GM23338 (cell line): ENCODE data around the gene PTPRC. TPM values are rescaled to one million over a fixed set of nuclear protein-coding genes. Genes with fewer than 3 reads are reported as not detected.

Source experiments
- ATAC-seq: fragments of 200-7000 bp; cut with Tn5 transposase; 3 replicates; pipeline ENCODE4 v1.9.1; 2020
- DNase-seq: peaks from one replicate; pipeline ENCODE4 v3.0.0-alpha.2; 2015; ENCODE audit warnings: low spot score
- H2AFZ ChIP-seq: fragments of 200-600 bp; sonication (generic); 2 replicates; pipeline ENCODE4 v1.8.0; 2016; ENCODE audit warnings: antibody characterized with exemption, mild to moderate bottlenecking, moderate library complexity
- H3F3A ChIP-seq: fragments of 200-600 bp; sonication (generic); replicated peaks from 2 replicates; pipeline ENCODE4 v1.8.0; 2017; ENCODE audit warnings: antibody characterized with exemption, mixed run types, low read depth
- H3K27ac ChIP-seq: fragments of 200-600 bp; sonication (generic); 2 replicates; pipeline ENCODE4 v1.6.1; 2016; ENCODE audit warnings: low read depth
- H3K27me3 ChIP-seq: fragments of 200-600 bp; sonication (generic); 2 replicates; pipeline ENCODE4 v1.8.0; 2016; ENCODE audit warnings: mild to moderate bottlenecking, mixed run types, moderate library complexity; ENCODE audit not compliant: insufficient read depth
- H3K36me3 ChIP-seq: fragments of 200-600 bp; sonication (generic); 2 replicates; pipeline ENCODE4 v1.8.0; 2016; ENCODE audit warnings: mild to moderate bottlenecking; ENCODE audit not compliant: insufficient read depth
- H3K4me1 ChIP-seq: fragments of 200-600 bp; sonication (generic); 2 replicates; pipeline ENCODE4 v1.8.0; 2016; ENCODE audit warnings: mild to moderate bottlenecking, moderate library complexity; ENCODE audit not compliant: insufficient read depth
- H3K4me2 ChIP-seq: fragments of 200-600 bp; sonication (generic); 2 replicates; pipeline ENCODE4 v1.7.1; 2017; ENCODE audit warnings: mixed run types
- H3K4me3 ChIP-seq: fragments of 200-600 bp; sonication (generic); 2 replicates; pipeline ENCODE4 v1.6.1; 2016; ENCODE audit warnings: mixed run types
- H3K79me2 ChIP-seq: fragments of 200-600 bp; sonication (generic); replicated peaks from 2 replicates; pipeline ENCODE4 v1.8.0; 2017; ENCODE audit warnings: mild to moderate bottlenecking; ENCODE audit not compliant: insufficient read depth
- H3K9me2 ChIP-seq: fragments of 200-600 bp; sonication (generic); 2 replicates; pipeline ENCODE4 v1.8.0; 2017; ENCODE audit not compliant: insufficient read depth
- H4K20me1 ChIP-seq: fragments of 200-600 bp; sonication (generic); replicated peaks from 2 replicates; pipeline ENCODE4 v1.8.0; 2017; ENCODE audit warnings: mild to moderate bottlenecking; ENCODE audit not compliant: insufficient read depth
- H3K27ac Mint-ChIP-seq: 2 replicates; pipeline ENCODE4 v1.8.0; 2020; ENCODE audit warnings: inconsistent platforms, mild to moderate bottlenecking, moderate library complexity, mixed read lengths
- H3K27me3 Mint-ChIP-seq: 3 replicates; pipeline ENCODE4 v1.8.0; 2022; ENCODE audit warnings: low read depth, mild to moderate bottlenecking, moderate library complexity, mixed read lengths, inconsistent platforms; ENCODE audit not compliant: insufficient read depth, poor library complexity
- H3K36me3 Mint-ChIP-seq: 3 replicates; pipeline ENCODE4 v1.8.0; 2021; ENCODE audit warnings: low read depth, mild to moderate bottlenecking, inconsistent platforms, moderate library complexity, mixed read lengths
- H3K4me1 Mint-ChIP-seq: 3 replicates; pipeline ENCODE4 v1.8.0; 2020; ENCODE audit warnings: mild to moderate bottlenecking, inconsistent platforms, mixed read lengths
- H3K4me3 Mint-ChIP-seq: 3 replicates; pipeline ENCODE4 v1.8.0; 2021; ENCODE audit warnings: moderate library complexity, mild to moderate bottlenecking, inconsistent platforms, mixed read lengths
- H3K9me3 Mint-ChIP-seq: 3 replicates; pipeline ENCODE4 v1.8.0; 2020; ENCODE audit warnings: moderate library complexity, mild to moderate bottlenecking, inconsistent platforms, mixed read lengths
- CREB1 ChIP-seq: fragments of 250-450 bp; sonication (Bioruptor Pico); IDR thresholded peaks from 2 replicates; pipeline ENCODE4 v1.5.0; 2020; ENCODE audit warnings: low read depth, mild to moderate bottlenecking, moderate library complexity
- EZH2 ChIP-seq: fragments of 200-600 bp; sonication (generic); IDR thresholded peaks from one replicate; pipeline ENCODE4 v1.8.0; 2017; ENCODE audit warnings: antibody characterized with exemption, mild to moderate bottlenecking, low read depth; ENCODE audit not compliant: unreplicated experiment
- EZH2phosphoT487 ChIP-seq: fragments of 200-600 bp; sonication (generic); IDR thresholded peaks from one replicate; pipeline ENCODE4 v1.8.1; 2018; ENCODE audit warnings: antibody characterized with exemption; ENCODE audit not compliant: unreplicated experiment
- JUNB ChIP-seq: IDR thresholded peaks from one replicate; pipeline ENCODE4 v1.6.1; 2016; ENCODE audit warnings: antibody characterized with exemption; ENCODE audit not compliant: unreplicated experiment
- NANOG ChIP-seq: IDR thresholded peaks from 2 replicates; pipeline ENCODE4 v1.6.1; 2016; ENCODE audit warnings: antibody characterized with exemption, borderline replicate concordance
- STAT1 ChIP-seq: IDR thresholded peaks from one replicate; pipeline ENCODE4 v1.6.1; 2016; ENCODE audit warnings: antibody characterized with exemption; ENCODE audit not compliant: unreplicated experiment
- ZNF114 ChIP-seq: fragments of 250-450 bp; sonication (Bioruptor Pico); IDR thresholded peaks from 2 replicates; pipeline ENCODE4 v1.5.0; 2020; ENCODE audit warnings: mild to moderate bottlenecking, moderate library complexity
- ZNF331 ChIP-seq: fragments of 250-450 bp; sonication (Bioruptor Pico); IDR thresholded peaks from 2 replicates; pipeline ENCODE4 v1.5.0; 2020; ENCODE audit warnings: low read depth, mild to moderate bottlenecking, moderate library complexity
- polyA plus RNA-seq: library from polyadenylated mRNA; unstranded; fragments of >200 nt; fragmentation: Nextera tagmentation; extraction: Ambion mirVana; gene quantifications from 2 replicates; pipeline ENCODE4 v1.2.1, GENCODE V29; 2016
- total RNA-seq: library from RNA; depleted of rRNA; stranded (reverse); fragments of >200 nt; shearing (Covaris generic); gene quantifications from 2 replicates; pipeline ENCODE4 v1.2.3, GENCODE V29; 2014
- TF ChIP-seq, protein P1 (sequence below): IDR thresholded peaks from one replicate; pipeline ENCODE4 v1.6.1; 2018; ENCODE audit warnings: antibody characterized with exemption; ENCODE audit not compliant: unreplicated experiment
- TF ChIP-seq, protein P2 (sequence below): IDR thresholded peaks from 2 replicates; pipeline ENCODE4 v1.6.1; 2016; ENCODE audit warnings: antibody characterized with exemption
- TF ChIP-seq, protein P3 (sequence below), 2 experiments: fragments of 200-600 bp in 1 of 2; sonication (generic) in 1 of 2; conservative IDR thresholded peaks; 2 replicates each; pipeline versions ENCODE4 v1.5.1 to v1.6.1; 2016 to 2017; ENCODE audit warnings: antibody characterized with exemption in 2 of 2, low read depth in 2 of 2, mild to moderate bottlenecking in 2 of 2, moderate library complexity in 1 of 2

Gene PTPRC
- total and polyA plus RNA-seq, 2 experiments from 2014 or later, result 0.10 to 0.52 TPM

DNA sequence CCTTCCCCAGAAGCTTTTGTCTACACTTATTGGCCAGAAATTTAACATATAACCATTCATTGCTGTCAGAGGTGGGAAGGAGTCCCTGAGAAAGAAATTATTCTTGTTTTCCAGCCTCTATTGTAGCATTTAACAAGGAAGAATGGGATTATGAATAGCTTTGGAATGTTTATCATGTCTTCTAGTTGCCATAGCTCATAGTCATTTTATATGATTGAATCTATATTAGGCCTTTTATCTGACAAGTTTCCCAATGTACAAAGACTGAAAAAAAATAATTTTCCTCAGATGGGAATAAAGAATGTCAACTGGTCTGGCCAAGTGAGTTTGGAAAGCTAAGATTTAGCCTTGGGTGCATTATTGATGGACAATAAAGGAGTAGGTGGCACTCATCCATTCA lies 28.3 kb downstream of the PTPRC start:
- no peak overlapping the region for H3K4me3 ChIP-seq
- H3K27me3 ChIP-seq, result no peaks in the 10 kb centered on the region
- H3F3A ChIP-seq, result no peaks in the 10 kb centered on the region
- no peaks in the 10 kb centered on the region for H3K36me3 ChIP-seq
- H3K4me1 Mint-ChIP-seq, result peaks cover 14% of the 10 kb centered on the region; the same call in 2 of the 3 replicates
- no peaks in the 10 kb centered on the region for H3K9me2 ChIP-seq
- peaks cover 9% of the 10 kb centered on the region; the same call in 1 of the 2 replicates for H3K4me1 ChIP-seq
- no peaks in the 10 kb centered on the region for H3K36me3 Mint-ChIP-seq
- H3K4me3 Mint-ChIP-seq, result no peak overlapping the region
- peaks cover 2% of the 10 kb centered on the region for H3K27me3 Mint-ChIP-seq
- H3K27ac ChIP-seq, result no peak overlapping the region
- TF ChIP-seq EZH2phosphoT487, result no peak
- TF ChIP-seq, protein P1, sequence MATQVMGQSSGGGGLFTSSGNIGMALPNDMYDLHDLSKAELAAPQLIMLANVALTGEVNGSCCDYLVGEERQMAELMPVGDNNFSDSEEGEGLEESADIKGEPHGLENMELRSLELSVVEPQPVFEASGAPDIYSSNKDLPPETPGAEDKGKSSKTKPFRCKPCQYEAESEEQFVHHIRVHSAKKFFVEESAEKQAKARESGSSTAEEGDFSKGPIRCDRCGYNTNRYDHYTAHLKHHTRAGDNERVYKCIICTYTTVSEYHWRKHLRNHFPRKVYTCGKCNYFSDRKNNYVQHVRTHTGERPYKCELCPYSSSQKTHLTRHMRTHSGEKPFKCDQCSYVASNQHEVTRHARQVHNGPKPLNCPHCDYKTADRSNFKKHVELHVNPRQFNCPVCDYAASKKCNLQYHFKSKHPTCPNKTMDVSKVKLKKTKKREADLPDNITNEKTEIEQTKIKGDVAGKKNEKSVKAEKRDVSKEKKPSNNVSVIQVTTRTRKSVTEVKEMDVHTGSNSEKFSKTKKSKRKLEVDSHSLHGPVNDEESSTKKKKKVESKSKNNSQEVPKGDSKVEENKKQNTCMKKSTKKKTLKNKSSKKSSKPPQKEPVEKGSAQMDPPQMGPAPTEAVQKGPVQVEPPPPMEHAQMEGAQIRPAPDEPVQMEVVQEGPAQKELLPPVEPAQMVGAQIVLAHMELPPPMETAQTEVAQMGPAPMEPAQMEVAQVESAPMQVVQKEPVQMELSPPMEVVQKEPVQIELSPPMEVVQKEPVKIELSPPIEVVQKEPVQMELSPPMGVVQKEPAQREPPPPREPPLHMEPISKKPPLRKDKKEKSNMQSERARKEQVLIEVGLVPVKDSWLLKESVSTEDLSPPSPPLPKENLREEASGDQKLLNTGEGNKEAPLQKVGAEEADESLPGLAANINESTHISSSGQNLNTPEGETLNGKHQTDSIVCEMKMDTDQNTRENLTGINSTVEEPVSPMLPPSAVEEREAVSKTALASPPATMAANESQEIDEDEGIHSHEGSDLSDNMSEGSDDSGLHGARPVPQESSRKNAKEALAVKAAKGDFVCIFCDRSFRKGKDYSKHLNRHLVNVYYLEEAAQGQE, result no peak
- no peak for TF ChIP-seq ZNF114
- no peak for TF ChIP-seq NANOG
- TF ChIP-seq, protein P2, sequence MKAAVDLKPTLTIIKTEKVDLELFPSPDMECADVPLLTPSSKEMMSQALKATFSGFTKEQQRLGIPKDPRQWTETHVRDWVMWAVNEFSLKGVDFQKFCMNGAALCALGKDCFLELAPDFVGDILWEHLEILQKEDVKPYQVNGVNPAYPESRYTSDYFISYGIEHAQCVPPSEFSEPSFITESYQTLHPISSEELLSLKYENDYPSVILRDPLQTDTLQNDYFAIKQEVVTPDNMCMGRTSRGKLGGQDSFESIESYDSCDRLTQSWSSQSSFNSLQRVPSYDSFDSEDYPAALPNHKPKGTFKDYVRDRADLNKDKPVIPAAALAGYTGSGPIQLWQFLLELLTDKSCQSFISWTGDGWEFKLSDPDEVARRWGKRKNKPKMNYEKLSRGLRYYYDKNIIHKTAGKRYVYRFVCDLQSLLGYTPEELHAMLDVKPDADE, result no peak
- no peak for ATAC-seq
- no peak overlapping the region for H3K4me2 ChIP-seq
- H4K20me1 ChIP-seq, result no peaks in the 10 kb centered on the region
- no peak for DNase-seq
- H3K79me2 ChIP-seq, result no peaks in the 10 kb centered on the region
- no peak overlapping the region for H3K27ac Mint-ChIP-seq
- H2AFZ ChIP-seq, result no peak overlapping the region
- no peaks in the 10 kb centered on the region for H3K9me3 Mint-ChIP-seq

DNA sequence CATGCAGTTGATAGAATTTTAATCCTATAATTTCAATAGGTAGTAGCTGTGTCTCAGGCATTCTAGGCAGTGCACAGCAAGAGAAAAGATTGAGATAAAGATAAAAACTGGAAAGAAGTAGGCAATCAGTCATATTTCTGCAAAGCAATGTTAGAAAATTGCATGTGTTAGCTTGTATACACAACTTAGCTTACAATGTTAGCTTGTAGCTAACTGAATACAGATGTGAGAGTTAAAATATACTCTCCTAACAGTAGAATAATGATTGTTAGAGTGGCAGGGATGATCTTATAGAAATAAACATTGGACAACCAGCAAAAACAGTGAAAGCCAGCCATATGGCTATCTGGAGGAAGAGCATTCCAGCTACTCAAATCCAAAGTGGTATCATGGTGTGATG lies 29.0 kb downstream of the PTPRC start:
- no peak overlapping the region for H3K4me2 ChIP-seq
- no peak overlapping the region for H2AFZ ChIP-seq
- H3K4me3 Mint-ChIP-seq, result no peak overlapping the region
- no peak overlapping the region for H3K27ac ChIP-seq
- H3K4me1 ChIP-seq, result peaks cover 6% of the 10 kb centered on the region; the same call in 1 of the 2 replicates
- no peaks in the 10 kb centered on the region for H3K36me3 Mint-ChIP-seq
- no peaks in the 10 kb centered on the region for H3F3A ChIP-seq
- ATAC-seq (no peak), DNase-seq (no peak)
- no peaks in the 10 kb centered on the region for H3K36me3 ChIP-seq
- H3K27ac Mint-ChIP-seq, result no peak overlapping the region
- H3K4me3 ChIP-seq, result no peak overlapping the region
- H3K79me2 ChIP-seq, result no peaks in the 10 kb centered on the region
- H3K9me2 ChIP-seq, result no peaks in the 10 kb centered on the region
- H3K4me1 Mint-ChIP-seq, result peaks cover 14% of the 10 kb centered on the region; the same call in 2 of the 3 replicates
- H3K27me3 ChIP-seq, result no peaks in the 10 kb centered on the region
- H3K27me3 Mint-ChIP-seq, result peaks cover 2% of the 10 kb centered on the region
- no peaks in the 10 kb centered on the region for H3K9me3 Mint-ChIP-seq
- H4K20me1 ChIP-seq, result no peaks in the 10 kb centered on the region
- no peak for TF ChIP-seq EZH2phosphoT487
- no peak for TF ChIP-seq EZH2
- TF ChIP-seq, protein P3, sequence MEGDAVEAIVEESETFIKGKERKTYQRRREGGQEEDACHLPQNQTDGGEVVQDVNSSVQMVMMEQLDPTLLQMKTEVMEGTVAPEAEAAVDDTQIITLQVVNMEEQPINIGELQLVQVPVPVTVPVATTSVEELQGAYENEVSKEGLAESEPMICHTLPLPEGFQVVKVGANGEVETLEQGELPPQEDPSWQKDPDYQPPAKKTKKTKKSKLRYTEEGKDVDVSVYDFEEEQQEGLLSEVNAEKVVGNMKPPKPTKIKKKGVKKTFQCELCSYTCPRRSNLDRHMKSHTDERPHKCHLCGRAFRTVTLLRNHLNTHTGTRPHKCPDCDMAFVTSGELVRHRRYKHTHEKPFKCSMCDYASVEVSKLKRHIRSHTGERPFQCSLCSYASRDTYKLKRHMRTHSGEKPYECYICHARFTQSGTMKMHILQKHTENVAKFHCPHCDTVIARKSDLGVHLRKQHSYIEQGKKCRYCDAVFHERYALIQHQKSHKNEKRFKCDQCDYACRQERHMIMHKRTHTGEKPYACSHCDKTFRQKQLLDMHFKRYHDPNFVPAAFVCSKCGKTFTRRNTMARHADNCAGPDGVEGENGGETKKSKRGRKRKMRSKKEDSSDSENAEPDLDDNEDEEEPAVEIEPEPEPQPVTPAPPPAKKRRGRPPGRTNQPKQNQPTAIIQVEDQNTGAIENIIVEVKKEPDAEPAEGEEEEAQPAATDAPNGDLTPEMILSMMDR (conservative IDR thresholded peaks at IDR 0.05; ENCODE audit: low read depth in 2 of 2), result no peak
- no peak for TF ChIP-seq CREB1 (CRISPR knock-in tag)
- TF ChIP-seq ZNF331 (CRISPR knock-in tag), result no peak
- TF ChIP-seq, protein P2, result no peak
- no peak for TF ChIP-seq STAT1
- no peak for TF ChIP-seq JUNB
